ENCODE measurements around the gene GRB14.

DNA sequence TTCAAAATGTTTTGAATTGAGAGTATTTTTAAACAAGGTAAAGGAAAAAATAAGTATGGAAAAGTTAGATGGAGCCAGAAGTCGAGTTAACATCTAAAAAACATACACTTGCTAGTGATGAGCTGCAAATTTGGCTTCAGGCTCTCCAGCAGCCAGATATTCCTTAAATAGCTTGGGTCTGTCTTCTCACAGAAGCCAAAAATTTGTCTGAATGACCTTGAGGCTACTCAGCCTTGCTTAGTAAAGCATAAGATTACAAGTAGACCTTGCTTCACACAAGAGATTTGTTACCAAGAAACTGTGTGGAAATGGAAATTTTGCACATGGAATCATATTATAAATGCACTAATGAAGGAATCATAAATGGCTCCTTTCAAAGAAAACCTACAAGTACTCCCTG lies 40.8 kb upstream of the GRB14 start:
- TF ChIP-seq, protein P1, sequence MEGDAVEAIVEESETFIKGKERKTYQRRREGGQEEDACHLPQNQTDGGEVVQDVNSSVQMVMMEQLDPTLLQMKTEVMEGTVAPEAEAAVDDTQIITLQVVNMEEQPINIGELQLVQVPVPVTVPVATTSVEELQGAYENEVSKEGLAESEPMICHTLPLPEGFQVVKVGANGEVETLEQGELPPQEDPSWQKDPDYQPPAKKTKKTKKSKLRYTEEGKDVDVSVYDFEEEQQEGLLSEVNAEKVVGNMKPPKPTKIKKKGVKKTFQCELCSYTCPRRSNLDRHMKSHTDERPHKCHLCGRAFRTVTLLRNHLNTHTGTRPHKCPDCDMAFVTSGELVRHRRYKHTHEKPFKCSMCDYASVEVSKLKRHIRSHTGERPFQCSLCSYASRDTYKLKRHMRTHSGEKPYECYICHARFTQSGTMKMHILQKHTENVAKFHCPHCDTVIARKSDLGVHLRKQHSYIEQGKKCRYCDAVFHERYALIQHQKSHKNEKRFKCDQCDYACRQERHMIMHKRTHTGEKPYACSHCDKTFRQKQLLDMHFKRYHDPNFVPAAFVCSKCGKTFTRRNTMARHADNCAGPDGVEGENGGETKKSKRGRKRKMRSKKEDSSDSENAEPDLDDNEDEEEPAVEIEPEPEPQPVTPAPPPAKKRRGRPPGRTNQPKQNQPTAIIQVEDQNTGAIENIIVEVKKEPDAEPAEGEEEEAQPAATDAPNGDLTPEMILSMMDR (IDR thresholded peaks at IDR 0.05; ENCODE audit: insufficient read depth, low read length): no peak
- TF ChIP-seq, protein P2, sequence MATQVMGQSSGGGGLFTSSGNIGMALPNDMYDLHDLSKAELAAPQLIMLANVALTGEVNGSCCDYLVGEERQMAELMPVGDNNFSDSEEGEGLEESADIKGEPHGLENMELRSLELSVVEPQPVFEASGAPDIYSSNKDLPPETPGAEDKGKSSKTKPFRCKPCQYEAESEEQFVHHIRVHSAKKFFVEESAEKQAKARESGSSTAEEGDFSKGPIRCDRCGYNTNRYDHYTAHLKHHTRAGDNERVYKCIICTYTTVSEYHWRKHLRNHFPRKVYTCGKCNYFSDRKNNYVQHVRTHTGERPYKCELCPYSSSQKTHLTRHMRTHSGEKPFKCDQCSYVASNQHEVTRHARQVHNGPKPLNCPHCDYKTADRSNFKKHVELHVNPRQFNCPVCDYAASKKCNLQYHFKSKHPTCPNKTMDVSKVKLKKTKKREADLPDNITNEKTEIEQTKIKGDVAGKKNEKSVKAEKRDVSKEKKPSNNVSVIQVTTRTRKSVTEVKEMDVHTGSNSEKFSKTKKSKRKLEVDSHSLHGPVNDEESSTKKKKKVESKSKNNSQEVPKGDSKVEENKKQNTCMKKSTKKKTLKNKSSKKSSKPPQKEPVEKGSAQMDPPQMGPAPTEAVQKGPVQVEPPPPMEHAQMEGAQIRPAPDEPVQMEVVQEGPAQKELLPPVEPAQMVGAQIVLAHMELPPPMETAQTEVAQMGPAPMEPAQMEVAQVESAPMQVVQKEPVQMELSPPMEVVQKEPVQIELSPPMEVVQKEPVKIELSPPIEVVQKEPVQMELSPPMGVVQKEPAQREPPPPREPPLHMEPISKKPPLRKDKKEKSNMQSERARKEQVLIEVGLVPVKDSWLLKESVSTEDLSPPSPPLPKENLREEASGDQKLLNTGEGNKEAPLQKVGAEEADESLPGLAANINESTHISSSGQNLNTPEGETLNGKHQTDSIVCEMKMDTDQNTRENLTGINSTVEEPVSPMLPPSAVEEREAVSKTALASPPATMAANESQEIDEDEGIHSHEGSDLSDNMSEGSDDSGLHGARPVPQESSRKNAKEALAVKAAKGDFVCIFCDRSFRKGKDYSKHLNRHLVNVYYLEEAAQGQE (IDR thresholded peaks at IDR 0.05; ENCODE audit: insufficient replicate concordance, low read depth): no peak

All from HL-60 (cell line).